GM23338 (cell line): ENCODE results near the gene COQ10A. TPM values are rescaled to one million over a fixed set of nuclear protein-coding genes. Genes with fewer than 3 reads are reported as not detected.

Source experiments
- ATAC-seq: fragments of 200-7000 bp; cut with Tn5 transposase; 3 replicates; pipeline ENCODE4 v1.9.1; 2020
- DNase-seq: peaks from one replicate; pipeline ENCODE4 v3.0.0-alpha.2; 2015; ENCODE audit warnings: low spot score
- H2AFZ ChIP-seq: fragments of 200-600 bp; sonication (generic); 2 replicates; pipeline ENCODE4 v1.8.0; 2016; ENCODE audit warnings: antibody characterized with exemption, mild to moderate bottlenecking, moderate library complexity
- H3F3A ChIP-seq: fragments of 200-600 bp; sonication (generic); replicated peaks from 2 replicates; pipeline ENCODE4 v1.8.0; 2017; ENCODE audit warnings: antibody characterized with exemption, mixed run types, low read depth
- H3K27ac ChIP-seq: fragments of 200-600 bp; sonication (generic); 2 replicates; pipeline ENCODE4 v1.6.1; 2016; ENCODE audit warnings: low read depth
- H3K27me3 ChIP-seq: fragments of 200-600 bp; sonication (generic); 2 replicates; pipeline ENCODE4 v1.8.0; 2016; ENCODE audit warnings: mild to moderate bottlenecking, mixed run types, moderate library complexity; ENCODE audit not compliant: insufficient read depth
- H3K36me3 ChIP-seq: fragments of 200-600 bp; sonication (generic); 2 replicates; pipeline ENCODE4 v1.8.0; 2016; ENCODE audit warnings: mild to moderate bottlenecking; ENCODE audit not compliant: insufficient read depth
- H3K4me1 ChIP-seq: fragments of 200-600 bp; sonication (generic); 2 replicates; pipeline ENCODE4 v1.8.0; 2016; ENCODE audit warnings: mild to moderate bottlenecking, moderate library complexity; ENCODE audit not compliant: insufficient read depth
- H3K4me2 ChIP-seq: fragments of 200-600 bp; sonication (generic); 2 replicates; pipeline ENCODE4 v1.7.1; 2017; ENCODE audit warnings: mixed run types
- H3K4me3 ChIP-seq: fragments of 200-600 bp; sonication (generic); 2 replicates; pipeline ENCODE4 v1.6.1; 2016; ENCODE audit warnings: mixed run types
- H3K79me2 ChIP-seq: fragments of 200-600 bp; sonication (generic); replicated peaks from 2 replicates; pipeline ENCODE4 v1.8.0; 2017; ENCODE audit warnings: mild to moderate bottlenecking; ENCODE audit not compliant: insufficient read depth
- H3K9me2 ChIP-seq: fragments of 200-600 bp; sonication (generic); 2 replicates; pipeline ENCODE4 v1.8.0; 2017; ENCODE audit not compliant: insufficient read depth
- H4K20me1 ChIP-seq: fragments of 200-600 bp; sonication (generic); replicated peaks from 2 replicates; pipeline ENCODE4 v1.8.0; 2017; ENCODE audit warnings: mild to moderate bottlenecking; ENCODE audit not compliant: insufficient read depth
- H3K27ac Mint-ChIP-seq: 2 replicates; pipeline ENCODE4 v1.8.0; 2020; ENCODE audit warnings: inconsistent platforms, mild to moderate bottlenecking, moderate library complexity, mixed read lengths
- H3K27me3 Mint-ChIP-seq: 3 replicates; pipeline ENCODE4 v1.8.0; 2022; ENCODE audit warnings: low read depth, mild to moderate bottlenecking, moderate library complexity, mixed read lengths, inconsistent platforms; ENCODE audit not compliant: insufficient read depth, poor library complexity
- H3K36me3 Mint-ChIP-seq: 3 replicates; pipeline ENCODE4 v1.8.0; 2021; ENCODE audit warnings: low read depth, mild to moderate bottlenecking, inconsistent platforms, moderate library complexity, mixed read lengths
- H3K4me1 Mint-ChIP-seq: 3 replicates; pipeline ENCODE4 v1.8.0; 2020; ENCODE audit warnings: mild to moderate bottlenecking, inconsistent platforms, mixed read lengths
- H3K4me3 Mint-ChIP-seq: 3 replicates; pipeline ENCODE4 v1.8.0; 2021; ENCODE audit warnings: moderate library complexity, mild to moderate bottlenecking, inconsistent platforms, mixed read lengths
- H3K9me3 Mint-ChIP-seq: 3 replicates; pipeline ENCODE4 v1.8.0; 2020; ENCODE audit warnings: moderate library complexity, mild to moderate bottlenecking, inconsistent platforms, mixed read lengths
- CREB1 ChIP-seq: fragments of 250-450 bp; sonication (Bioruptor Pico); IDR thresholded peaks from 2 replicates; pipeline ENCODE4 v1.5.0; 2020; ENCODE audit warnings: low read depth, mild to moderate bottlenecking, moderate library complexity
- CTCF ChIP-seq, 2 experiments: fragments of 200-600 bp in 1 of 2; sonication (generic) in 1 of 2; conservative IDR thresholded peaks; 2 replicates each; pipeline versions ENCODE4 v1.5.1 to v1.6.1; 2016 to 2017; ENCODE audit warnings: antibody characterized with exemption in 2 of 2, low read depth in 2 of 2, mild to moderate bottlenecking in 2 of 2, moderate library complexity in 1 of 2
- ETS1 ChIP-seq: IDR thresholded peaks from 2 replicates; pipeline ENCODE4 v1.6.1; 2016; ENCODE audit warnings: antibody characterized with exemption
- EZH2phosphoT487 ChIP-seq: fragments of 200-600 bp; sonication (generic); IDR thresholded peaks from one replicate; pipeline ENCODE4 v1.8.1; 2018; ENCODE audit warnings: antibody characterized with exemption; ENCODE audit not compliant: unreplicated experiment
- JUNB ChIP-seq: IDR thresholded peaks from one replicate; pipeline ENCODE4 v1.6.1; 2016; ENCODE audit warnings: antibody characterized with exemption; ENCODE audit not compliant: unreplicated experiment
- NANOG ChIP-seq: IDR thresholded peaks from 2 replicates; pipeline ENCODE4 v1.6.1; 2016; ENCODE audit warnings: antibody characterized with exemption, borderline replicate concordance
- POLR2AphosphoS5 ChIP-seq: IDR thresholded peaks from 2 replicates; pipeline ENCODE4 v1.6.1; 2016; ENCODE audit warnings: antibody characterized with exemption, low read depth
- REST ChIP-seq: IDR thresholded peaks from one replicate; pipeline ENCODE4 v1.6.1; 2018; ENCODE audit warnings: antibody characterized with exemption; ENCODE audit not compliant: unreplicated experiment
- STAT1 ChIP-seq: IDR thresholded peaks from one replicate; pipeline ENCODE4 v1.6.1; 2016; ENCODE audit warnings: antibody characterized with exemption; ENCODE audit not compliant: unreplicated experiment
- ZNF114 ChIP-seq: fragments of 250-450 bp; sonication (Bioruptor Pico); IDR thresholded peaks from 2 replicates; pipeline ENCODE4 v1.5.0; 2020; ENCODE audit warnings: mild to moderate bottlenecking, moderate library complexity
- ZNF331 ChIP-seq: fragments of 250-450 bp; sonication (Bioruptor Pico); IDR thresholded peaks from 2 replicates; pipeline ENCODE4 v1.5.0; 2020; ENCODE audit warnings: low read depth, mild to moderate bottlenecking, moderate library complexity
- polyA plus RNA-seq: library from polyadenylated mRNA; unstranded; fragments of >200 nt; fragmentation: Nextera tagmentation; extraction: Ambion mirVana; gene quantifications from 2 replicates; pipeline ENCODE4 v1.2.1, GENCODE V29; 2016
- total RNA-seq: library from RNA; depleted of rRNA; stranded (reverse); fragments of >200 nt; shearing (Covaris generic); gene quantifications from 2 replicates; pipeline ENCODE4 v1.2.3, GENCODE V29; 2014

The COQ10A gene
- total and polyA plus RNA-seq, 2 experiments from 2014 or later = 12.8 to 15.2 TPM

- no peak for TF ChIP-seq REST
- no peak for TF ChIP-seq ZNF114
- TF ChIP-seq STAT1 = no peak
- no peak for TF ChIP-seq ZNF331 (CRISPR knock-in tag)
- TF ChIP-seq ETS1 = no peak
- TF ChIP-seq NANOG = no peak
- no peak for TF ChIP-seq CREB1 (CRISPR knock-in tag)
- TF ChIP-seq EZH2phosphoT487 = no peak
Measured at GRCh38 chr12:56255671-56256070, 11.1 kb upstream of the COQ10A start (continued).

- Histone ChIP-seq H3F3A (peaks cover 28% of the 10 kb centered on the region), H3K4me2 (peak overlapping the region; percentile 99), H3K27me3 (no peaks in the 10 kb centered on the region), H3K9me2 (no peaks in the 10 kb centered on the region), H3K4me3 (peak overlapping the region; percentile 95), H4K20me1 (peaks cover 16% of the 10 kb centered on the region), H2AFZ (no peak overlapping the region), H3K79me2 (peaks cover 13% of the 10 kb centered on the region; the same call in 1 of the 2 replicates), H3K36me3 (peaks cover 47% of the 10 kb centered on the region), H3K4me1 (peaks cover 17% of the 10 kb centered on the region), H3K27ac (no peak overlapping the region)
- Mint-ChIP-seq H3K4me1 (peaks cover 18% of the 10 kb centered on the region), H3K27me3 (peaks cover 15% of the 10 kb centered on the region), H3K9me3 (no peaks in the 10 kb centered on the region; the same call in 1 of the 3 replicates), H3K4me3 (peak overlapping the region; percentile 94), H3K36me3 (peaks cover 51% of the 10 kb centered on the region), H3K27ac (peak overlapping the region; percentile 29; the same call in 1 of the 2 replicates)
- peak; percentile 10 for ATAC-seq
- DNase-seq = peak; percentile 40
- TF ChIP-seq STAT1 (no peak), NANOG (no peak), CTCF (conservative IDR thresholded peaks at IDR 0.05; ENCODE audit: low read depth in 2 of 2) (peak; percentile 22 to 28; a peak in 1 of 4 replicates), ETS1 (no peak), POLR2AphosphoS5 (no peak), JUNB (no peak)
Measured at GRCh38 chr12:56256326-56256960, 10.3 kb upstream of the COQ10A start.
